C1 segment of cervical spinal cord (tissue), 14 donors: Measurements from ENCODE around the gene RGMA.
"Not testable (repeated sequence)": the region's sequence is repeated elsewhere in the genome, so short reads cannot be mapped to it uniquely, and the experiment has no call there.

Experiments
- DNase-seq, 14 donors: peaks; one replicate each; lab custom pipeline; 2025; lab: John Stamatoyannopoulos, UW

The RGMA gene

GRCh38 chr15:93035092-93035915, 53.7 kb downstream of the RGMA start:
- DNase-seq: no peak

GRCh38 chr15:93034512-93034911, 54.5 kb downstream of the RGMA start:
- DNase-seq: no peak

GRCh38 chr15:93033434-93034045, 55.5 kb downstream of the RGMA start:
- DNase-seq: no peak

DNA sequence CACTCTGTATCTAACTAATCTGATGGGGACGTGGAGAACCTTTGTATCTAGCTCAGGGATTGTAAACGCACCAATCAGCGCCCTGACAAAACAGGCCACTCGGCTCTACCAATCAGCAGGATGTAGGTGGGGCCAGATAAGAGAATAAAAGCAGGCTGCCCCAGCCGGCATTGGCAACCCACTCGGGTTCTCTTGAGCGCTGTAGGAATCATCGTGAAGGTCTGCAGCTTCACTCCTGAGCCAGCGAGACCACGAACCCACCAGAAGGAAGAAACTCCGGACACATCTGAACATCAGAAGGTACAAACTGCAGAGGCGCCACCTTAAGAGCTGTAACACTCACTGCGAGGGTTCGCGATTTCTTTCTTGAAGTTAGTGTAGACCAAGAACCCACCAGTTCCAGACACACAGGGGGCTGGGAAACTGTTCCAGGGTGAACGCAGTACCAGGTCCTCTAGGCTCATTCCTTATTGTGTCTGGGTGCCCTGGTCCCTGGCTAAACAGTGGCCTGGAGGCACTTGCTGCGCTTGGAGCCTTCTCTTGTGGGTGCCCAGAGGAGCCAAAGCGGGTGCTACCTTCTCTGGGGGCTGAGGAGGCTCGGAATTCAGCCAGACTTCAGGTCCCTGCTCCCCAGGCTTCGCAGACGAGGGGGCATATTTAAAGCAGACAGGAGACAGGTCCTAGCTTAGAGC, 56.4 kb downstream of the RGMA start:
- not testable (repeated sequence) for DNase-seq

GRCh38 chr15:93031557-93032384, 57.2 kb downstream of the RGMA start:
- DNase-seq: not testable (repeated sequence)

DNA sequence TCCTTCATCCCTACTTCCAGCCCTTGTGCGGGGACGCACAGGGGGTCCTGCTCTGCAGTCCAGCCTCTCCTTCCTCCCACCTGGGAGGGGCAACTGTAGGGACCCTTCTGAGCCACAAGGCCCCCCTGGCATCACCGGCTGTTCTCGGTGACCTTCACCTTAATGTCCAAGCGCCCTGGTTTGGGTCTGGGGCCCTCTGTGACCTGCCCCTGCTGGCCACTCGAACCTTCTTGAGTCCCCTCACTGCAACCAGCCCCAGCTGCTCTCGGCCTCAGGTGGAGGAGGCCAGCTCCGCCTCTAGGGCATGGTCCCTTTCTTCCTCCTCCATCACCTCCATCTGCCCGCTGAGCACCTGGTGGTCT, 57.9 kb downstream of the RGMA start:
- no peak for DNase-seq

- peak in 12 of 14 donors; percentile 32 to 78 (median 62) for DNase-seq
These were observed 58.4 kb downstream of the RGMA start for GRCh38 chr15:93030430-93031102.

DNA sequence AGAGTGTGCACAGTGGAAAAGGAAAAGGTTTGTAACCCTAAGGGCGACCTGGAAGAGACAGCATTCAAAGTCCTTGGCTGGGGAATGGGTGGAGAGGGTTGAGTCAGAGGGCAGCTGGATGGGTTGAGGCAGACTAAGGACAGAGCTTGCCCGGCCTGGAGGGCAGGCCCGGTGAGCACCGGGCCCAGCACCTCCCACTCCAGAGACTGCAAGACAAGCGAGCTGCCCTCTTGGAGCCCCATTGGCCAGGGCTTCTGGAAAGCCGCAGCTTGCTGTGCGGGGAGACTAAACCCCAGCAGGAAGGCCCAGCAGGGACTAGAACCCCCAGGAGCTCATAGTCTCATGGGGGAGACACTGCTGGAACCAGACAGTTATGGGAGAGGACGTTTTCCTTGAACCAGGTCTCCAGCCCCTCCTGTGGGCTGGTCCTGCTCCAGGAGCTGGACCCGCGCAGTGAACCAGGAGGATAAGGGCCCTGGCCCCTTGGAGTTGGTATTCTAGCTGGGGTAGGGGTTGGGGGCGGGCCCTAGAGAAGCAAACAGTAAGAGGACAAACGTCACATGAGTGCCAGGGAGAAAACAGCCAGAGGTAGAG, 59.1 kb downstream of the RGMA start:
- DNase-seq: peak in 3 of 14 donors; percentile 24 to 64 (median 35)

DNA sequence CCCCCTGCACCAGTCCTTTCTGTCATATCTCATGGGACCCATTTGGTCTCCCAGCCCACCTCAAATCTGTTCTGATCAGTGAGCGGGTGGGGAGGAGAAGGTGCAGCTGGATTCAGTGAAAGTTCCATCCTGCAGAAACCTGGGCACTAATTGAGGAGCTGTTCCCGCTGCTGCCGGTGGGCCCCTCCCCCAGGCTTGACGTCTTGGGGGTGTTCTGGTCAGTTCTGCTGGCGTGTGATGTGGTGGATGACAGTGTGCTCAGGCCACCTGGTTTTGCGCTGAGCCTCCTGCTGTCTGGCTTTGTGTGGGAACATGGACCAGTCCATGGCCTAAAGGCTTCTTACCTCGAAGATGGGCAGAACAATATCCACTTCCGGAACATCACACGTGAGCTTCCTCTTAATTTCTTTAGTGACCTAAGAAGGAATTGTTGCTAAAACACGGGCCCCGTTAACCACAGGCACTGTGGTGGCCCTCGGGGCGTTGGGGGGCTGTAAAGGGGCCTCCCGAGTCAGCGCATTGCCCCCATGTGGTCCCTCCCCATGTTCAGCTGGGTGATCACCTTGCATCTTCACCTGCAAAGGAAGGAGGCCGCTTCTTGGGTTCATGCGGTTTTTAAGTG, 59.7 kb downstream of the RGMA start:
- DNase-seq: peak in 1 of 14 donors; percentile 60

- DNase-seq: peak in 11 of 14 donors; percentile 22 to 91 (median 69)
These were observed 60.3 kb downstream of the RGMA start for GRCh38 chr15:93028632-93029213.

- DNase-seq: no peak
These were observed 60.8 kb downstream of the RGMA start for GRCh38 chr15:93028111-93028631.

GRCh38 chr15:93027413-93027812, 61.6 kb downstream of the RGMA start:
- DNase-seq: peak in 1 of 14 donors; percentile 5

- no peak for DNase-seq
These were observed 62.6 kb downstream of the RGMA start for GRCh38 chr15:93026380-93026817.

DNA sequence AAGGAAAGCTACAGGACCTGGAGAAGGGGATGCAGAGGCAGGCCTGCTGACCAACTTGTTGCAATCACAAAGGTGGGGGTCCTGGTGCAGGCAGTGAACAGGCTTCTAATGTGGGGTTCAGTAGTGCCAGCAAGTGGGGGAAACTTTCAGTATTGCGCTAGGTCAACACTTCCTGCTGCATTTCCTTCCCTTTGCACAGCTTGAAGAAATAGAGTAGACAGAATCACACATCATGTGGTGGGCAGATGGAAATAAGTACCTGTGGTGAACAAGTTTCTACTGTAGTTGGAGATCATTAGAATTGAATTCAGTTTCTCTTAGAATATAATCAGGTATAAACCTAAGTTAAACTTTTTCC, 63.4 kb downstream of the RGMA start:
- DNase-seq: no peak

GRCh38 chr15:93024716-93025624, 64.0 kb downstream of the RGMA start:
- DNase-seq: no peak

- DNase-seq: no peak
These were observed 64.7 kb downstream of the RGMA start for GRCh38 chr15:93024293-93024692.

- no peak for DNase-seq
These were observed 67.8 kb downstream of the RGMA start for GRCh38 chr15:93020976-93021772.

DNA sequence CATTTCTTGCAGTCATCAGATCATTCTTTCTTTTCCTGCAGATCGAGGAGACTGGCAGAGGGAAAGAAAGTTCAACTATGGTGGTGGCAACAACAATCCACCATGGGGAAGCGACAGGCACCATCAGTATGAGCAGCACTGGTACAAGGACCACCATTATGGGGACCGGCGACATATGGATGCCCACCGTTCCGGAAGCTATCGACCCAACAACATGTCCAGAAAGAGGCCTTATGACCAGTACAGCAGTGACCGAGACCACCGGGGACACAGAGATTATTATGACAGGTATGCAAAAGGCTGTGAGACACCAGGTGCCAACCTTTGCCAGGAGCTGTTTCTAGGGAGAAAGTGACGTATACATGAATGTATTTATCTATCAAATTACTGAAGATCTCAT, 69.0 kb downstream of the RGMA start:
- DNase-seq: no peak
